HepG2 (cell line): Measurements from ENCODE around the gene CDC6. TPM values are rescaled to one million over a fixed set of nuclear protein-coding genes. Genes with fewer than 3 reads are reported as not detected.

Experiments
- ATAC-seq: fragments of 200-7000 bp; cut with Tn5 transposase; 3 replicates; pipeline ENCODE4 v1.9.1; 2020; ENCODE audit warnings: mild to moderate bottlenecking, moderate library complexity
- BruUV-seq: library from RNA; stranded (reverse); fragments of 400-500 nt; replicated peaks from 2 replicates; lab custom pipeline; 2021; lab: Mats Ljungman, UMichigan
- CTCF ChIA-PET: fragments of 300-600 bp; formaldehyde crosslinking; extraction: SDS; loops from one replicate; lab custom pipeline; 2021; ENCODE audit warnings: low total read pairs, inconsistent platforms, low intra/inter-chr PET ratio; lab: Yijun Ruan, JAX
- POLR2A ChIA-PET: fragments of 350-600 bp; sonication (Branson Sonifier 250); formaldehyde crosslinking; loops from one replicate; lab custom pipeline; 2020; ENCODE audit warnings: antibody characterized with exemption, inconsistent platforms; lab: Yijun Ruan, JAX
- DNase-seq: peaks from one replicate; pipeline ENCODE4 v3.0.0-alpha.2; 2015; ENCODE audit warnings: low spot score
- FAIRE-seq: peaks from 3 replicates; lab custom pipeline; 2011; peaks lifted over from hg19 to GRCh38; lab: Jason Lieb, UNC
- H2AFZ ChIP-seq: one replicate; pipeline ENCODE4 v1.6.1; 2011; ENCODE audit warnings: low read length, inconsistent platforms
- H3K27ac ChIP-seq: fragments of 300-600 bp; 3 replicates; pipeline ENCODE4 v1.8.0; 2011; ENCODE audit warnings: mixed run types, mild to moderate bottlenecking, mixed read lengths, low read length, inconsistent platforms; ENCODE audit not compliant: insufficient read depth; ENCODE audit errors: extremely low read length
- H3K27me3 ChIP-seq, 2 experiments: fragments of 200-600 bp in 1 of 2; 2 replicates in 1 of 2; 3 replicates in 1 of 2; pipeline versions ENCODE4 v1.6.0 to v1.8.0; 2011; ENCODE audit warnings: low read length in 2 of 2, mild to moderate bottlenecking in 2 of 2, moderate library complexity in 2 of 2, inconsistent platforms in 1 of 2; ENCODE audit not compliant: insufficient read depth in 2 of 2, control insufficient read depth in 1 of 2
- H3K36me3 ChIP-seq, 2 experiments: fragments of 200-600 bp in 1 of 2; replicated peaks in 1 of 2; 2 replicates in 1 of 2; 3 replicates in 1 of 2; pipeline versions ENCODE4 v1.5.1 to v1.8.0; 2011; ENCODE audit warnings: low read length in 2 of 2, inconsistent platforms in 1 of 2; ENCODE audit not compliant: insufficient read depth in 2 of 2, control insufficient read depth in 1 of 2
- H3K4me1 ChIP-seq: 2 replicates; pipeline ENCODE4 v1.5.1; 2012; ENCODE audit warnings: low read length, inconsistent platforms; ENCODE audit not compliant: insufficient read depth
- H3K4me2 ChIP-seq: 2 replicates; pipeline ENCODE4 v1.6.0; 2011; ENCODE audit warnings: low read depth, low read length, inconsistent platforms
- H3K4me3 ChIP-seq, 3 experiments: fragments of 200-600 bp in 1 of 3; sonication (generic), shearing (Covaris generic) in 1 of 3; replicated peaks in 1 of 3; 2 replicates each; pipeline ENCODE4 v1.5.1; 2011 to 2016; ENCODE audit warnings: low read length in 3 of 3, inconsistent platforms in 2 of 3, low read depth in 2 of 3, mild to moderate bottlenecking in 2 of 3, control low read depth in 1 of 3, mixed read lengths in 1 of 3; ENCODE audit not compliant: insufficient read depth in 1 of 3
- H3K79me2 ChIP-seq: one replicate; pipeline ENCODE4 v1.6.1; 2011; ENCODE audit warnings: low read length, inconsistent platforms; ENCODE audit not compliant: insufficient read depth
- H3K9ac ChIP-seq: 2 replicates; pipeline ENCODE4 v1.6.0; 2011; ENCODE audit warnings: mild to moderate bottlenecking, low read depth, low read length, inconsistent platforms; ENCODE audit not compliant: insufficient read depth
- H3K9me3 ChIP-seq: 2 replicates; pipeline ENCODE4 v1.5.1; 2012; ENCODE audit warnings: mild to moderate bottlenecking, low read length
- H4K20me1 ChIP-seq: 2 replicates; pipeline ENCODE4 v1.6.0; 2011; ENCODE audit warnings: inconsistent platforms, mild to moderate bottlenecking, low read length, moderate library complexity; ENCODE audit not compliant: insufficient read depth
- ELF4 ChIP-seq: sonication (generic); formaldehyde crosslinking; IDR thresholded peaks from 2 replicates; pipeline ENCODE4 v1.5.0; 2020; ENCODE audit warnings: missing genetic modification reagents, mild to moderate bottlenecking, moderate library complexity, borderline replicate concordance
- HES4 ChIP-seq: sonication (generic); formaldehyde crosslinking; IDR thresholded peaks from 2 replicates; pipeline ENCODE4 v1.9.0; 2021; ENCODE audit warnings: mild to moderate bottlenecking, missing genetic modification reagents, borderline replicate concordance
- KDM6A ChIP-seq: IDR thresholded peaks from 2 replicates; pipeline ENCODE4 v1.6.1; 2016; ENCODE audit warnings: low read depth
- MTF1 ChIP-seq: sonication (generic); formaldehyde crosslinking; IDR thresholded peaks from 2 replicates; pipeline ENCODE4 v1.5.0; 2020; ENCODE audit warnings: missing genetic modification reagents
- TEAD3 ChIP-seq: optimal IDR thresholded peaks from 2 replicates; pipeline ENCODE3; 2016; ENCODE audit warnings: borderline replicate concordance
- ZMAT3 ChIP-seq: sonication (generic); formaldehyde crosslinking; conservative IDR thresholded peaks from 2 replicates; pipeline ENCODE4 v1.7.0; 2021; ENCODE audit warnings: missing genetic modification reagents
- ZMYM3 ChIP-seq: sonication (generic); formaldehyde crosslinking; IDR thresholded peaks from 2 replicates; pipeline ENCODE4 v1.5.1; 2020; ENCODE audit warnings: mild to moderate bottlenecking, missing genetic modification reagents
- ZNF124 ChIP-seq: sonication (generic); formaldehyde crosslinking; IDR thresholded peaks from 2 replicates; pipeline ENCODE4 v1.4.0; 2020; ENCODE audit warnings: missing genetic modification reagents
- ZNF276 ChIP-seq: sonication (generic); formaldehyde crosslinking; IDR thresholded peaks from 2 replicates; pipeline ENCODE4 v1.4.0; 2020; ENCODE audit warnings: mild to moderate bottlenecking, low read depth, missing genetic modification reagents
- ZNF530 ChIP-seq: sonication (generic); formaldehyde crosslinking; IDR thresholded peaks from 2 replicates; pipeline ENCODE4 v1.5.0; 2020; ENCODE audit warnings: low read depth, mild to moderate bottlenecking, missing genetic modification reagents
- ZNF562 ChIP-seq: sonication (generic); formaldehyde crosslinking; IDR thresholded peaks from 2 replicates; pipeline ENCODE4 v1.8.0; 2022; ENCODE audit warnings: missing genetic modification reagents, borderline replicate concordance
- WGBS: methylation state at CpG from one replicate; pipeline ENCODE4 v1.1.6; 2017; ENCODE audit warnings: low lambda C conversion rate; 5-methylcytosine and 5-hydroxymethylcytosine counted together
- in situ Hi-C: cut with HindIII; loops from 2 replicates; pipeline ENCODE4 v1.10.0; 2017; ENCODE audit warnings: low pct_unique_long_range_greater_than_20kb; ENCODE audit not compliant: extremely low pct_ligation_motif_present
- intact Hi-C: fragments of 100-400 bp; cut with micrococcal nuclease; formaldehyde crosslinking; loops from one replicate; pipeline ENCODE4 v1.10.0; 2022; ENCODE audit not compliant: unreplicated experiment
- polyA plus RNA-seq, 8 experiments: library from polyadenylated mRNA; depleted of rRNA in 3 of 8; stranded (reverse) in 7 of 8; unstranded in 1 of 8; fragments of >200 nt; fragmentation: Illumina TruSeq in 4 of 8; extraction: Trizol in 4 of 8; gene quantifications; 2 replicates each; pipeline versions ENCODE4 v1.2.1 to v1.2.3, GENCODE V29; 2011 to 2016; ENCODE audit warnings: low read depth in 4 of 8, missing spikeins in 1 of 8, mixed read lengths in 1 of 8; ENCODE audit not compliant: insufficient read depth in 1 of 8
- total RNA-seq, 5 experiments: library from RNA; depleted of rRNA; stranded (reverse); fragments of >200 nt; fragmentation: Illumina TruSeq; extraction: Trizol; gene quantifications; 2 replicates each; pipeline ENCODE4 v1.2.3, GENCODE V29; 2016; ENCODE audit warnings: low read depth in 1 of 5
- TF ChIP-seq, protein P1 (sequence below): sonication (generic); formaldehyde crosslinking; IDR thresholded peaks from 2 replicates; pipeline ENCODE4 v1.4.0; 2020; ENCODE audit warnings: missing genetic modification reagents, low read depth, mild to moderate bottlenecking, borderline replicate concordance
- TF ChIP-seq, protein P2 (sequence below), 2 experiments: IDR thresholded peaks; 2 replicates each; pipeline ENCODE4 v1.6.1; 2011 to 2012; ENCODE audit warnings: low read length in 2 of 2, borderline replicate concordance in 1 of 2, low read depth in 1 of 2, mild to moderate bottlenecking in 1 of 2, moderate library complexity in 1 of 2

CDC6 gene
- total and polyA plus RNA-seq, 2 of the 13 experiments (the other 11 are each of a cell fraction or from before 2014, with no cell fraction given), result 17.4 to 114 TPM

- Histone ChIP-seq H3K27me3 (no peaks in the 10 kb centered on the region), H3K4me2 (no peak overlapping the region), H3K9me3 (no peaks in the 10 kb centered on the region), H3K9ac (no peak overlapping the region), H3K4me3 (no peak overlapping the region), H2AFZ (no peak overlapping the region), H4K20me1 (no peaks in the 10 kb centered on the region), H3K4me1 (no peaks in the 10 kb centered on the region), H3K79me2 (peaks cover 4% of the 10 kb centered on the region), H3K36me3 (peaks cover 39 to 67% of the 10 kb centered on the region in 2 experiments), H3K27ac (no peak overlapping the region)
- in situ Hi-C loops (no loop called here), intact Hi-C loops (no loop called here)
- no peak for ATAC-seq
- WGBS, result 94% methylated on average over 2 of the region's 2 CpGs
- no peak for FAIRE-seq
- ChIA-PET CTCF (no interaction called here), POLR2A (interaction anchor here (0.9 kb wide), 1 partner anchor 41 kb away, joined by 3 read pairs; the partner anchor contains the start of gene WIPF2)
- no peak for TF ChIP-seq HES4 (CRISPR knock-in tag)
- TF ChIP-seq, protein P1, sequence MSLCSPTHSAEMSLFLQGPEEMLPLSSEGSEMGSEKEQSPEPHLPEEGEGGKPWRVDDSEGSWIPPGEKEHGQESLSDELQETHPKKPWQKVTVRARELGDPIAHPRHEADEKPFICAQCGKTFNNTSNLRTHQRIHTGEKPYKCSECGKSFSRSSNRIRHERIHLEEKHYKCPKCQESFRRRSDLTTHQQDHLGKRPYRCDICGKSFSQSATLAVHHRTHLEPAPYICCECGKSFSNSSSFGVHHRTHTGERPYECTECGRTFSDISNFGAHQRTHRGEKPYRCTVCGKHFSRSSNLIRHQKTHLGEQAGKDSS (CRISPR knock-in tag), result no peak
- TF ChIP-seq, protein P2, sequence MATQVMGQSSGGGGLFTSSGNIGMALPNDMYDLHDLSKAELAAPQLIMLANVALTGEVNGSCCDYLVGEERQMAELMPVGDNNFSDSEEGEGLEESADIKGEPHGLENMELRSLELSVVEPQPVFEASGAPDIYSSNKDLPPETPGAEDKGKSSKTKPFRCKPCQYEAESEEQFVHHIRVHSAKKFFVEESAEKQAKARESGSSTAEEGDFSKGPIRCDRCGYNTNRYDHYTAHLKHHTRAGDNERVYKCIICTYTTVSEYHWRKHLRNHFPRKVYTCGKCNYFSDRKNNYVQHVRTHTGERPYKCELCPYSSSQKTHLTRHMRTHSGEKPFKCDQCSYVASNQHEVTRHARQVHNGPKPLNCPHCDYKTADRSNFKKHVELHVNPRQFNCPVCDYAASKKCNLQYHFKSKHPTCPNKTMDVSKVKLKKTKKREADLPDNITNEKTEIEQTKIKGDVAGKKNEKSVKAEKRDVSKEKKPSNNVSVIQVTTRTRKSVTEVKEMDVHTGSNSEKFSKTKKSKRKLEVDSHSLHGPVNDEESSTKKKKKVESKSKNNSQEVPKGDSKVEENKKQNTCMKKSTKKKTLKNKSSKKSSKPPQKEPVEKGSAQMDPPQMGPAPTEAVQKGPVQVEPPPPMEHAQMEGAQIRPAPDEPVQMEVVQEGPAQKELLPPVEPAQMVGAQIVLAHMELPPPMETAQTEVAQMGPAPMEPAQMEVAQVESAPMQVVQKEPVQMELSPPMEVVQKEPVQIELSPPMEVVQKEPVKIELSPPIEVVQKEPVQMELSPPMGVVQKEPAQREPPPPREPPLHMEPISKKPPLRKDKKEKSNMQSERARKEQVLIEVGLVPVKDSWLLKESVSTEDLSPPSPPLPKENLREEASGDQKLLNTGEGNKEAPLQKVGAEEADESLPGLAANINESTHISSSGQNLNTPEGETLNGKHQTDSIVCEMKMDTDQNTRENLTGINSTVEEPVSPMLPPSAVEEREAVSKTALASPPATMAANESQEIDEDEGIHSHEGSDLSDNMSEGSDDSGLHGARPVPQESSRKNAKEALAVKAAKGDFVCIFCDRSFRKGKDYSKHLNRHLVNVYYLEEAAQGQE (IDR thresholded peaks at IDR 0.05; ENCODE audit: borderline replicate concordance in 1 of 2, low read depth in 1 of 2, low read length in 2 of 2), result no peak
- no peak for TF ChIP-seq ZNF530 (CRISPR knock-in tag)
- TF ChIP-seq TEAD3 (CRISPR knock-in tag), result no peak
- no peak for TF ChIP-seq ZMAT3 (CRISPR knock-in tag)
- no peak for TF ChIP-seq MTF1
- TF ChIP-seq KDM6A (CRISPR knock-in tag), result no peak
- no peak for TF ChIP-seq ZNF562 (CRISPR knock-in tag)
- no peak for TF ChIP-seq ELF4 (CRISPR knock-in tag)
- no peak for TF ChIP-seq ZNF124
- TF ChIP-seq ZNF276 (CRISPR knock-in tag), result no peak
- no peak for TF ChIP-seq ZMYM3 (CRISPR knock-in tag)
- no peak for DNase-seq
- no TSS peak for BruUV-seq
Observed at GRCh38 chr17:40259505-40259904, 28.2 kb upstream of the CDC6 start.
